MM.1S (cell line): ENCODE data around the gene LIPK.

ENCODE experiments used
- EZH2 ChIP-seq: fragments of 300-600 bp; sonication (generic); optimal IDR thresholded peaks from 2 replicates; pipeline ENCODE3; 2017; ENCODE audit warnings: low read depth, mild to moderate bottlenecking, antibody characterized with exemption, low read length, mixed read lengths
- TF ChIP-seq, protein P1 (sequence below): fragments of 300-600 bp; sonication (generic); IDR thresholded peaks from 2 replicates; pipeline ENCODE4 v1.5.1; 2016; ENCODE audit warnings: antibody characterized with exemption, low read length, mixed read lengths

- TF ChIP-seq, protein P1, sequence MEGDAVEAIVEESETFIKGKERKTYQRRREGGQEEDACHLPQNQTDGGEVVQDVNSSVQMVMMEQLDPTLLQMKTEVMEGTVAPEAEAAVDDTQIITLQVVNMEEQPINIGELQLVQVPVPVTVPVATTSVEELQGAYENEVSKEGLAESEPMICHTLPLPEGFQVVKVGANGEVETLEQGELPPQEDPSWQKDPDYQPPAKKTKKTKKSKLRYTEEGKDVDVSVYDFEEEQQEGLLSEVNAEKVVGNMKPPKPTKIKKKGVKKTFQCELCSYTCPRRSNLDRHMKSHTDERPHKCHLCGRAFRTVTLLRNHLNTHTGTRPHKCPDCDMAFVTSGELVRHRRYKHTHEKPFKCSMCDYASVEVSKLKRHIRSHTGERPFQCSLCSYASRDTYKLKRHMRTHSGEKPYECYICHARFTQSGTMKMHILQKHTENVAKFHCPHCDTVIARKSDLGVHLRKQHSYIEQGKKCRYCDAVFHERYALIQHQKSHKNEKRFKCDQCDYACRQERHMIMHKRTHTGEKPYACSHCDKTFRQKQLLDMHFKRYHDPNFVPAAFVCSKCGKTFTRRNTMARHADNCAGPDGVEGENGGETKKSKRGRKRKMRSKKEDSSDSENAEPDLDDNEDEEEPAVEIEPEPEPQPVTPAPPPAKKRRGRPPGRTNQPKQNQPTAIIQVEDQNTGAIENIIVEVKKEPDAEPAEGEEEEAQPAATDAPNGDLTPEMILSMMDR: no peak
- no peak for TF ChIP-seq EZH2
These were observed 76.2 kb downstream of the LIPK start for GRCh38 chr10:88782222-88782621.
